Measurements from ENCODE around the gene BLOC1S5.

DNA sequence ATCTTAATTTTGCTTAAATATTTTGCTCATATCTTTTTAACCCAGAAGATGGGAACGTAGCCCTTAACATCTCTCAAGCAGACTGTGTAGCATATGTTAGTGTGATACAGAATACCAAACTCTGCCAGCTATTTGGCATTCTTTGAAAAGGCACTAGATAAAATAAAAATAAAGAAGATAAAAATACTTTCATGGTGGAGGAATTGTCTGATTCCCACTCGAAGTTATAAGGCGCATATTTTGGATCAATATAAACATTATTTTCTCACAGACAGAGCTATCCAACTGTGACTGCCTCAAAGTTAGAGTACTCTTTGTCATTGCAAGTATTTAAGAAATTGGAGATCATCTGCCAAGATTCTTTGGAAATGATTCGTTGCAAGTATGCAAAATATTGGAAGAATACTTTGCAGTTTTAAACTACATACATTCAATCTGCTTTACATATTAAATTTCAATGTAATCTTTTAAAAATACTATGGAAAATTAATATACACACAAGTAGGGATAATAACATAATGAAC is 49.0 kb upstream of the BLOC1S5 start:
- TF ChIP-seq, protein P1, sequence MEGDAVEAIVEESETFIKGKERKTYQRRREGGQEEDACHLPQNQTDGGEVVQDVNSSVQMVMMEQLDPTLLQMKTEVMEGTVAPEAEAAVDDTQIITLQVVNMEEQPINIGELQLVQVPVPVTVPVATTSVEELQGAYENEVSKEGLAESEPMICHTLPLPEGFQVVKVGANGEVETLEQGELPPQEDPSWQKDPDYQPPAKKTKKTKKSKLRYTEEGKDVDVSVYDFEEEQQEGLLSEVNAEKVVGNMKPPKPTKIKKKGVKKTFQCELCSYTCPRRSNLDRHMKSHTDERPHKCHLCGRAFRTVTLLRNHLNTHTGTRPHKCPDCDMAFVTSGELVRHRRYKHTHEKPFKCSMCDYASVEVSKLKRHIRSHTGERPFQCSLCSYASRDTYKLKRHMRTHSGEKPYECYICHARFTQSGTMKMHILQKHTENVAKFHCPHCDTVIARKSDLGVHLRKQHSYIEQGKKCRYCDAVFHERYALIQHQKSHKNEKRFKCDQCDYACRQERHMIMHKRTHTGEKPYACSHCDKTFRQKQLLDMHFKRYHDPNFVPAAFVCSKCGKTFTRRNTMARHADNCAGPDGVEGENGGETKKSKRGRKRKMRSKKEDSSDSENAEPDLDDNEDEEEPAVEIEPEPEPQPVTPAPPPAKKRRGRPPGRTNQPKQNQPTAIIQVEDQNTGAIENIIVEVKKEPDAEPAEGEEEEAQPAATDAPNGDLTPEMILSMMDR (IDR thresholded peaks at IDR 0.05) = no peak
- no peak for TF ChIP-seq POLR2A (IDR thresholded peaks at IDR 0.05)

All from tibial nerve (tissue), 3 donors.